IMR-90 (cell line): Measurements from ENCODE around the gene TBC1D24. TPM values are rescaled to one million over a fixed set of nuclear protein-coding genes. Genes with fewer than 3 reads are reported as not detected.

Experiments
- ATAC-seq: fragments of 200-7000 bp; cut with Tn5 transposase; 2 replicates; pipeline ENCODE4 v1.9.1; 2020; ENCODE audit warnings: low read depth, mild to moderate bottlenecking, moderate library complexity
- BruUV-seq: library from RNA; stranded (reverse); fragments of 400-500 nt; replicated peaks from 2 replicates; lab custom pipeline; 2021; lab: Mats Ljungman, UMichigan
- CTCF ChIA-PET: fragments of 300-600 bp; formaldehyde crosslinking; extraction: SDS; loops from one replicate; lab custom pipeline; 2021; ENCODE audit warnings: antibody characterized with exemption; lab: Yijun Ruan, JAX
- POLR2A ChIA-PET: fragments of 300-600 bp; sonication (Branson Sonifier 250); formaldehyde crosslinking; loops from one replicate; lab custom pipeline; 2022; ENCODE audit warnings: antibody characterized with exemption; ENCODE audit not compliant: unreplicated experiment; lab: Charles Lee
- DNase-seq: peaks from one replicate; pipeline ENCODE4 v3.0.0; 2013
- H2AFZ ChIP-seq: replicated peaks from 2 replicates; pipeline ENCODE3; 2013; ENCODE audit warnings: low read length, mild to moderate bottlenecking; ENCODE audit not compliant: poor library complexity
- H2AK5ac ChIP-seq: 2 replicates; pipeline ENCODE4 v1.6.1; 2013; ENCODE audit warnings: low read depth, low read length, inconsistent platforms
- H2AK9ac ChIP-seq: replicated peaks from 2 replicates; pipeline ENCODE3; 2013; ENCODE audit warnings: mild to moderate bottlenecking, low read depth, low read length, moderate library complexity; ENCODE audit not compliant: poor library complexity
- H2BK120ac ChIP-seq: 2 replicates; pipeline ENCODE4 v1.6.1; 2013; ENCODE audit warnings: low read depth, low read length, inconsistent platforms
- H2BK15ac ChIP-seq: 3 replicates; pipeline ENCODE4 v1.6.1; 2013; ENCODE audit warnings: low read depth, low read length, inconsistent platforms
- H2BK20ac ChIP-seq: 2 replicates; pipeline ENCODE4 v1.6.1; 2013; ENCODE audit warnings: low read depth, mild to moderate bottlenecking, inconsistent platforms, low read length, moderate library complexity
- H2BK5ac ChIP-seq: 2 replicates; pipeline ENCODE4 v1.6.1; 2013; ENCODE audit warnings: mild to moderate bottlenecking, low read depth, low read length, inconsistent platforms; ENCODE audit not compliant: poor library complexity, severe bottlenecking
- H3K14ac ChIP-seq: replicated peaks from 2 replicates; pipeline ENCODE4 v1.6.1; 2013; ENCODE audit warnings: low read depth, low read length, inconsistent platforms
- H3K18ac ChIP-seq: 2 replicates; pipeline ENCODE4 v1.6.1; 2013; ENCODE audit warnings: low read depth, low read length, control low read depth
- H3K23ac ChIP-seq: 2 replicates; pipeline ENCODE4 v1.6.1; 2013; ENCODE audit warnings: low read depth, low read length, inconsistent platforms
- H3K27ac ChIP-seq: 2 replicates; pipeline ENCODE4 v1.5.1; 2013; ENCODE audit warnings: mild to moderate bottlenecking, control low read depth, low read length; ENCODE audit not compliant: insufficient read depth
- H3K27me3 ChIP-seq: 2 replicates; pipeline ENCODE4 v1.6.1; 2013; ENCODE audit warnings: low read length; ENCODE audit not compliant: control insufficient read depth, insufficient read depth
- H3K36me3 ChIP-seq: 2 replicates; pipeline ENCODE4 v1.6.1; 2013; ENCODE audit warnings: low read length, mixed read lengths; ENCODE audit not compliant: control insufficient read depth, insufficient read depth
- H3K4ac ChIP-seq: 2 replicates; pipeline ENCODE4 v1.6.1; 2013; ENCODE audit warnings: low read depth, low read length, inconsistent platforms
- H3K4me1 ChIP-seq: 2 replicates; pipeline ENCODE4 v1.6.1; 2013; ENCODE audit warnings: low read length, mixed read lengths; ENCODE audit not compliant: control insufficient read depth, insufficient read depth
- H3K4me2 ChIP-seq: 2 replicates; pipeline ENCODE4 v1.6.1; 2013; ENCODE audit warnings: low read depth, mild to moderate bottlenecking, control low read depth, low read length, moderate library complexity
- H3K4me3 ChIP-seq: 2 replicates; pipeline ENCODE4 v1.5.1; 2013; ENCODE audit warnings: low read depth, mild to moderate bottlenecking, control low read depth, low read length, moderate library complexity; ENCODE audit not compliant: insufficient read depth
- H3K56ac ChIP-seq: 2 replicates; pipeline ENCODE4 v1.6.1; 2013; ENCODE audit warnings: low read length, inconsistent platforms; ENCODE audit not compliant: insufficient read depth; ENCODE audit errors: extremely low read depth
- H3K79me1 ChIP-seq, 2 experiments: 2 replicates each; pipeline ENCODE4 v1.6.1; 2013; ENCODE audit warnings: low read length in 2 of 2, inconsistent platforms in 1 of 2, low read depth in 1 of 2
- H3K9ac ChIP-seq: 2 replicates; pipeline ENCODE4 v1.6.1; 2013; ENCODE audit warnings: low read depth, low read length, control low read depth
- H3K9me1 ChIP-seq: 2 replicates; pipeline ENCODE4 v1.6.1; 2013; ENCODE audit warnings: low read length, inconsistent platforms; ENCODE audit not compliant: insufficient read depth
- H3K9me3 ChIP-seq: 2 replicates; pipeline ENCODE4 v1.6.1; 2013; ENCODE audit warnings: low read length; ENCODE audit not compliant: control insufficient read depth, insufficient read depth
- H4K20me1 ChIP-seq: 2 replicates; pipeline ENCODE4 v1.6.1; 2013; ENCODE audit warnings: low read length, inconsistent platforms; ENCODE audit not compliant: insufficient read depth
- H4K5ac ChIP-seq: 2 replicates; pipeline ENCODE4 v1.6.1; 2013; ENCODE audit warnings: mild to moderate bottlenecking, low read depth, low read length, control low read depth
- H4K8ac ChIP-seq, 2 experiments: 2 replicates each; pipeline ENCODE4 v1.6.1; 2013; ENCODE audit warnings: low read depth in 2 of 2, low read length in 2 of 2, control low read depth in 1 of 2, inconsistent platforms in 1 of 2
- H4K91ac ChIP-seq: 2 replicates; pipeline ENCODE4 v1.6.1; 2013; ENCODE audit warnings: low read depth, low read length, inconsistent platforms; ENCODE audit not compliant: insufficient read depth
- CEBPB ChIP-seq: IDR thresholded peaks from 2 replicates; pipeline ENCODE4 v1.6.1; 2012; ENCODE audit warnings: low read depth, low read length, improper control_type of control experiment
- FOS ChIP-seq: fragments of 150-350 bp; IDR thresholded peaks from 2 replicates; pipeline ENCODE4 v1.6.1; 2016; ENCODE audit warnings: low read depth, low read length
- MAZ ChIP-seq: IDR thresholded peaks from 2 replicates; pipeline ENCODE4 v1.6.1; 2012; ENCODE audit warnings: low read depth, mild to moderate bottlenecking, low read length, improper control_type of control experiment, moderate library complexity, borderline replicate concordance
- NFE2L2 ChIP-seq: fragments of 150-350 bp; IDR thresholded peaks from 2 replicates; pipeline ENCODE4 v1.6.1; 2016; ENCODE audit warnings: low read depth, mild to moderate bottlenecking, low read length
- POLR2A ChIP-seq: IDR thresholded peaks from 2 replicates; pipeline ENCODE4 v1.6.1; 2012; ENCODE audit warnings: mild to moderate bottlenecking, low read depth, low read length
- RCOR1 ChIP-seq: IDR thresholded peaks from 2 replicates; pipeline ENCODE4 v1.6.1; 2012; ENCODE audit warnings: mild to moderate bottlenecking, low read length, improper control_type of control experiment; ENCODE audit not compliant: insufficient replicate concordance
- RFX5 ChIP-seq: IDR thresholded peaks from 2 replicates; pipeline ENCODE4 v1.8.0; 2012; ENCODE audit warnings: low read depth, mild to moderate bottlenecking, low read length, moderate library complexity
- WGBS, 2 experiments: methylation state at CpG; one replicate each; pipeline versions ENCODE4 v1.1.5 to v1.1.7; 2013; ENCODE audit warnings: missing lambda C conversion rate in 2 of 2; ENCODE audit not compliant: insufficient read length in 1 of 2; ENCODE audit errors: extremely low coverage in 2 of 2; 5-methylcytosine and 5-hydroxymethylcytosine counted together
- dilution Hi-C: fragments of 300-500 bp; cut with HindIII; formaldehyde crosslinking; loops from one replicate; pipeline ENCODE4 v1.14.3; 2018; ENCODE audit warnings: low sequenced_read_pairs; ENCODE audit not compliant: unreplicated experiment
- in situ Hi-C: fragments of 300-500 bp; cut with MboI; formaldehyde crosslinking; loops from 3 replicates; pipeline ENCODE4 v1.14.3; 2019; ENCODE audit warnings: low sequenced_read_pairs, inconsistent platforms, mixed read lengths
- intact Hi-C: fragments of 100-400 bp; cut with micrococcal nuclease; formaldehyde crosslinking; loops from 2 replicates; pipeline ENCODE4 v1.10.0; 2022
- polyA plus RNA-seq, 3 experiments: library from polyadenylated mRNA; depleted of rRNA; stranded (reverse); fragments of >200 nt; gene quantifications; 2 replicates each; pipeline ENCODE4 v1.2.3, GENCODE V29; 2012; ENCODE audit warnings: low replicate concordance in 1 of 3
- total RNA-seq: library from RNA; depleted of rRNA; stranded (reverse); fragments of >200 nt; gene quantifications from 2 replicates; pipeline ENCODE4 v1.2.3, GENCODE V29; 2012
- TF ChIP-seq, protein P1 (sequence below): fragments of 150-350 bp; IDR thresholded peaks from 2 replicates; pipeline ENCODE4 v1.6.1; 2017; ENCODE audit warnings: mild to moderate bottlenecking, antibody characterized with exemption, low read length, low read depth

TBC1D24 gene
- total and polyA plus RNA-seq, 2 of the 4 experiments (the other 2 are of a cell fraction), result 7.5 to 13.4 TPM

DNA sequence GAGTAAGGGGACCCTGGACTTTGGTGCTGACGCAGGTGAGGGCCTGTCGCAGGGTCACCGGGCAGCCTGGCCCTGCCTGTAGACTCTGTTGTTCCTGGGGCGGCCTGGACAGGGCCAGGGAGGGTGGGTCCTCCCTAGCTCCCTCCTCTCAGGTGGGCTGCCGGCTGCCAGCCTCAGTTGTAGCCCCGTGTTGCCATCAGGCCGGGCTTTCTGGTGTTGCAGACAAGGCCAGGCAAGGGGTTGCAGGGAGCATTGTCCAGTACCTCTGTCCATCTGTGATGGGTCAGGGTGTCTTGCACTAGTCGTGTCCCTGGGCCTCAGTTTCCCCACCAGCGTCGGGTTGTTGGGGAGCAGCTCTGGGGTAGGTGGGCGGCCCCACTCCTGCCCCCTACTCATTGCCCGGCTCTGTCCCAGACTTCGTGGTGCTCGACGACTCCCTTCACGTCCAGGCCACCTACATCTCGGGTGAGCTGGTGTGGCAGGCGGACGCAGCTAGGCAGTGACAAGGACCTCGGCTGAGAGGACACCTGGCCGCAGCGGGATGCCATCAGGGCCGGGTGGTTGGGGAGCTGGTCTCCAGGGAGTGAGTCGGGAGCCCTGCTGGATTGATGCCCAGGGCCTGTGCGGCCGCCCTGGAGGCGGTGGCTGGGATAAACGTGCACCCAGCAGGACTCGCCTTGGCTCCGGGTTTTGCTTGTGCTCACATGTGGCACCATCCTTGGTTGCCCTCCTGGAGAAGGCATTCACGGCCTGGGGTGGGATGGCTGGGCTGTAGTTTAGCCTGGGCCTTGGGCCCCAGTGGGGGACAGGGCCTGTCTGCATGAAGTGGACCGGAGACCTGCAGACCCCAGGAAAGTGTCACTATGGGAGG, 54.4 kb downstream of the TBC1D24 start:
- dilution Hi-C loops (no loop called here), in situ Hi-C loops (no loop called here), intact Hi-C loops (no loop called here)
- Histone ChIP-seq H2BK120ac (no peak overlapping the region), H3K56ac (no peak overlapping the region), H4K91ac (no peak overlapping the region), H4K8ac (no peak overlapping the region), H3K4me3 (no peak overlapping the region), H3K27ac (no peak overlapping the region), H4K20me1 (no peaks in the 10 kb centered on the region; the same call in none of the 2 replicates), H3K18ac (no peak overlapping the region), H3K4ac (no peak overlapping the region), H2AK5ac (no peak overlapping the region), H3K23ac (no peak overlapping the region), H3K27me3 (no peaks in the 10 kb centered on the region), H3K14ac (no peak overlapping the region), H3K9me1 (0 out of 2 replicates have a peak, but pooled peaks cover 4% of the 10 kb centered on the region), H3K4me2 (no peak overlapping the region), H3K4me1 (peaks cover 10% of the 10 kb centered on the region), H2AK9ac (no peak overlapping the region), H2BK5ac (no peak overlapping the region), H3K9me3 (no peaks in the 10 kb centered on the region), H2AFZ (no peak overlapping the region), H2BK20ac (no peak overlapping the region), H3K79me1 (peaks cover 4 to 33% of the 10 kb centered on the region in 2 experiments; a peak in 3 of 4 replicates), H4K5ac (no peak overlapping the region), H2BK15ac (no peak overlapping the region), H3K9ac (no peak overlapping the region), H3K36me3 (peaks cover 44% of the 10 kb centered on the region)
- no peak for ATAC-seq
- ChIA-PET CTCF (no interaction called here), POLR2A (interaction anchor here (0.9 kb wide), 1 partner anchor 9 kb away, joined by 3 read pairs; the partner anchor contains the start of gene AMDHD2)
- DNase-seq, result peak; percentile 12
- TF ChIP-seq RFX5 (no peak), MAZ (no peak), CEBPB (no peak), RCOR1 (no peak), NFE2L2 (no peak), POLR2A (no peak), FOS (no peak)
- TF ChIP-seq, protein P1, sequence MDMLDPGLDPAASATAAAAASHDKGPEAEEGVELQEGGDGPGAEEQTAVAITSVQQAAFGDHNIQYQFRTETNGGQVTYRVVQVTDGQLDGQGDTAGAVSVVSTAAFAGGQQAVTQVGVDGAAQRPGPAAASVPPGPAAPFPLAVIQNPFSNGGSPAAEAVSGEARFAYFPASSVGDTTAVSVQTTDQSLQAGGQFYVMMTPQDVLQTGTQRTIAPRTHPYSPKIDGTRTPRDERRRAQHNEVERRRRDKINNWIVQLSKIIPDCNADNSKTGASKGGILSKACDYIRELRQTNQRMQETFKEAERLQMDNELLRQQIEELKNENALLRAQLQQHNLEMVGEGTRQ, result no peak
- 90% methylated on average over 19 of the region's 32 CpGs; no CpG with 5 or more reads in 1 of the 2 experiments for WGBS, 2 experiments
- no TSS peak for BruUV-seq
